Left lung (tissue), 10 donors: ENCODE data around the gene HLF. TPM values are rescaled to one million over a fixed set of nuclear protein-coding genes. Genes with fewer than 3 reads are reported as not detected.

Experiments
- ATAC-seq: fragments of 200-7000 bp; cut with Tn5 transposase; one replicate; pipeline ENCODE4 v1.9.1; 2020; ENCODE audit warnings: moderate library complexity
- DNase-seq, 4 donors: peaks; one replicate each; pipeline ENCODE4 v3.0.0-alpha.2; 2013 to 2020
- H3K27ac ChIP-seq, 2 donors: fragments of 200-600 bp; sonication (generic) in 1 of 2; one replicate each; pipeline versions ENCODE4 v1.5.0 to v1.8.0; 2020 to 2021
- H3K27me3 ChIP-seq, 2 donors: fragments of 200-600 bp; sonication (generic) in 1 of 2; one replicate each; pipeline versions ENCODE4 v1.5.0 to v1.8.0; 2020 to 2021
- H3K36me3 ChIP-seq, 2 donors: fragments of 200-600 bp; sonication (generic) in 1 of 2; one replicate each; pipeline versions ENCODE4 v1.5.0 to v1.8.0; 2020 to 2021
- H3K4me1 ChIP-seq, 2 donors: fragments of 200-600 bp; one replicate each; pipeline ENCODE4 v1.8.0; 2021
- H3K4me3 ChIP-seq, 2 donors: fragments of 200-600 bp; sonication (generic) in 1 of 2; one replicate each; pipeline versions ENCODE4 v1.5.0 to v1.8.0; 2020 to 2021; ENCODE audit warnings: mild to moderate bottlenecking in 1 of 2
- H3K9me3 ChIP-seq, 2 donors: fragments of 200-600 bp; sonication (generic) in 1 of 2; one replicate each; pipeline versions ENCODE4 v1.5.0 to v1.8.0; 2020 to 2021
- CTCF ChIP-seq, 2 donors: fragments of 200-600 bp; sonication (generic) in 1 of 2; IDR thresholded peaks; one replicate each; pipeline versions ENCODE4 v1.5.0 to v1.8.0; 2021; ENCODE audit warnings: antibody characterized with exemption in 2 of 2
- intact Hi-C, 2 donors: fragments of 100-400 bp; cut with DNase I; formaldehyde crosslinking; loops; one replicate each; pipeline versions ENCODE4 v1.11.2 to v1.14.2; 2022
- polyA plus RNA-seq, 6 donors: library from polyadenylated mRNA; unstranded; fragments of 120-200 nt; gene quantifications; one replicate each; pipeline ENCODE4 v1.2.1, GENCODE V29; 2013; ENCODE audit not compliant: insufficient read length in 6 of 6
- total RNA-seq, 2 donors: library from RNA; stranded (reverse); fragmentation: NEBNext Ultra II Directional; extraction: Animal tissue kit (Norgen Biotek cat#: 25700); gene quantifications; one replicate each; pipeline ENCODE4 v1.2.1, GENCODE V29; 2021
- donor health status: DM: no; HTN: yes; CAD: no.
- donor health status: DM: no; HTN: no; CAD: no.

The HLF gene
- total and polyA plus RNA-seq, 8 donors, result 3.0 to 9.9 (median 4.8) TPM

- peaks cover 10 to 17% of the 10 kb centered on the region in 2 donors for H3K4me1 ChIP-seq
These were observed 13.6 kb downstream of the HLF start for GRCh38 chr17:55278173-55278961.

GRCh38 chr17:55279203-55279602, 14.4 kb downstream of the HLF start:
- intact Hi-C loops, result no loop called here
- no peak for DNase-seq
- no peak overlapping the region for H3K27ac ChIP-seq
- H3K9me3 ChIP-seq, result no peaks in the 10 kb centered on the region
- no peak for TF ChIP-seq CTCF (IDR thresholded peaks at IDR 0.05)
- H3K4me1 ChIP-seq, result peaks cover 13 to 15% of the 10 kb centered on the region in 2 donors
- no peak overlapping the region for H3K4me3 ChIP-seq
- no peaks in the 10 kb centered on the region for H3K27me3 ChIP-seq
- no peak for ATAC-seq
- H3K36me3 ChIP-seq, result no peaks in the 10 kb centered on the region

More at GRCh38 chr17:55278173-55278961, 13.6 kb downstream of the HLF start:
- Histone ChIP-seq H3K36me3 (no peaks in the 10 kb centered on the region), H3K4me3 (no peak overlapping the region), H3K9me3 (no peaks in the 10 kb centered on the region), H3K27ac (peak overlapping the region; percentile 3 to 35), H3K27me3 (peaks cover 0 to under 1% of the 10 kb centered on the region in 2 donors)
- DNase-seq (no peak), ATAC-seq (no peak)
- TF ChIP-seq CTCF (IDR thresholded peaks at IDR 0.05), result no peak
- intact Hi-C loops, result no loop called here

- H3K4me3 ChIP-seq, result no peak overlapping the region
- ATAC-seq (no peak), DNase-seq (no peak)
- no peaks in the 10 kb centered on the region for H3K36me3 ChIP-seq
- no peak overlapping the region for H3K27ac ChIP-seq
- peaks cover 9 to 19% of the 10 kb centered on the region in 2 donors for H3K4me1 ChIP-seq
- TF ChIP-seq CTCF (IDR thresholded peaks at IDR 0.05), result no peak
- no peaks in the 10 kb centered on the region for H3K27me3 ChIP-seq
- intact Hi-C loops, result no loop called here
- H3K9me3 ChIP-seq, result no peaks in the 10 kb centered on the region
These were observed 15.0 kb downstream of the HLF start for GRCh38 chr17:55279788-55280187.

GRCh38 chr17:55280212-55280611, 15.5 kb downstream of the HLF start:
- no peak for ATAC-seq
- Histone ChIP-seq H3K36me3 (no peaks in the 10 kb centered on the region), H3K4me1 (peaks cover 9 to 23% of the 10 kb centered on the region in 2 donors), H3K27me3 (no peaks in the 10 kb centered on the region), H3K9me3 (no peaks in the 10 kb centered on the region), H3K4me3 (no peak overlapping the region), H3K27ac (no peak overlapping the region)
- intact Hi-C loops, result no loop called here
- no peak for DNase-seq
- no peak for TF ChIP-seq CTCF (IDR thresholded peaks at IDR 0.05)

GRCh38 chr17:55281649-55282378, 17.1 kb downstream of the HLF start:
- intact Hi-C loops, result no loop called here
- H3K27ac ChIP-seq, result no peak overlapping the region

More at GRCh38 chr17:55281649-55282378, 17.1 kb downstream of the HLF start:
- TF ChIP-seq CTCF (IDR thresholded peaks at IDR 0.05), result no peak
- Histone ChIP-seq H3K4me3 (no peak overlapping the region), H3K36me3 (no peaks in the 10 kb centered on the region), H3K27me3 (no peaks in the 10 kb centered on the region), H3K9me3 (no peaks in the 10 kb centered on the region), H3K4me1 (peaks cover 9 to 32% of the 10 kb centered on the region in 2 donors)
- DNase-seq, result no peak
- no peak for ATAC-seq
